Ovary (tissue), 9 donors: ENCODE results near the gene PHLDB2. TPM values are rescaled to one million over a fixed set of nuclear protein-coding genes. Genes with fewer than 3 reads are reported as not detected.
A peak's percentile ranks its signal among the peaks of the same experiment; 100 is the strongest.

Source experiments
- DNase-seq, 5 donors: peaks; one replicate each; pipeline ENCODE4 v3.0.0-alpha.2; 2019 to 2020
- H3K27ac ChIP-seq, 2 donors: fragments of 200-600 bp; one replicate each; pipeline versions ENCODE4 v1.5.1 to v1.8.0; 2019 to 2022
- H3K27me3 ChIP-seq: fragments of 200-600 bp; one replicate; pipeline ENCODE4 v1.8.0; 2022
- H3K36me3 ChIP-seq: fragments of 200-600 bp; sonication (generic); one replicate; pipeline ENCODE4 v1.5.1; 2019
- H3K4me1 ChIP-seq: one replicate; pipeline ENCODE4 v1.8.1; 2013; ENCODE audit warnings: mild to moderate bottlenecking, moderate library complexity; ENCODE audit not compliant: insufficient read depth
- H3K4me3 ChIP-seq: fragments of 200-600 bp; sonication (generic); one replicate; pipeline ENCODE4 v1.5.1; 2017
- H3K9me3 ChIP-seq, 2 donors: fragments of 200-600 bp in 1 of 2; sonication (generic) in 1 of 2; one replicate each; pipeline versions ENCODE4 v1.5.1 to v1.8.1; 2013 to 2019; ENCODE audit warnings: mild to moderate bottlenecking in 1 of 2, moderate library complexity in 1 of 2
- EP300 ChIP-seq: sonication (generic); formaldehyde crosslinking; IDR thresholded peaks from one replicate; pipeline ENCODE4 v1.6.1; 2017; ENCODE audit warnings: antibody characterized with exemption
- POLR2A ChIP-seq: fragments of 450-650 bp; IDR thresholded peaks from one replicate; pipeline ENCODE4 v1.6.1; 2017; ENCODE audit warnings: antibody characterized with exemption, mild to moderate bottlenecking, moderate library complexity
- WGBS, 3 donors: extraction: QIAGEN DNeasy Blood & Tissue Kit in 1 of 3; methylation state at CpG; one replicate each; pipeline versions ENCODE4 v1.1.5 to v1.1.7; 2013 to 2017; 5-methylcytosine and 5-hydroxymethylcytosine counted together
- intact Hi-C, 4 donors: fragments of 100-400 bp; cut with DNase I; formaldehyde crosslinking; loops; one replicate each; pipeline versions ENCODE4 v1.11.0 to v1.15.1; 2022 to 2023
- polyA plus RNA-seq, 2 donors: library from polyadenylated mRNA; stranded (reverse); fragments of 200-250 nt in 1 of 2; fragments of 350-450 nt in 1 of 2; fragmentation: Illumina TruSeq in 1 of 2; extraction: RNeasy Lipid Tissue Mini Kit (QIAGEN cat#74804) in 1 of 2; gene quantifications; one replicate each; pipeline ENCODE4 v1.2.3, GENCODE V29; 2013 to 2014
- total RNA-seq, 7 donors: library from RNA; depleted of rRNA in 2 of 7; stranded (reverse); fragments of >200 nt in 2 of 7; fragmentation: NEBNext Ultra II Directional in 3 of 7; extraction: Animal tissue kit (Norgen Biotek cat#: 25700) in 3 of 7; gene quantifications; one replicate each; pipeline versions ENCODE4 v1.1.0 to v1.2.4, GENCODE V29; 2016 to 2023
- TF ChIP-seq, protein P1 (sequence below), 3 donors: fragments of 450-650 bp in 2 of 3; fragments of 200-600 bp in 1 of 3; IDR thresholded peaks; one replicate each; pipeline versions ENCODE4 v1.5.1 to v1.8.0; 2016 to 2022; ENCODE audit warnings: antibody characterized with exemption in 3 of 3, mild to moderate bottlenecking in 1 of 3
- donor health status: DM: no; HTN: no; CAD: no; lungs with moderate emphysema.
- donor health status: DM: no; HTN: no; CAD: no.
- donor health status: Bipolar disorder and iron deficiency.
- donor health status: DM: yes; HTN: yes; CAD: no.
- donor health status: DM: no; HTN: no; CAD: no.
- donor health status: DM: yes; HTN: yes; CAD: no.

The PHLDB2 gene
- total and polyA plus RNA-seq, 9 donors = 9.0 to 141 (median 19.3) TPM

DNA sequence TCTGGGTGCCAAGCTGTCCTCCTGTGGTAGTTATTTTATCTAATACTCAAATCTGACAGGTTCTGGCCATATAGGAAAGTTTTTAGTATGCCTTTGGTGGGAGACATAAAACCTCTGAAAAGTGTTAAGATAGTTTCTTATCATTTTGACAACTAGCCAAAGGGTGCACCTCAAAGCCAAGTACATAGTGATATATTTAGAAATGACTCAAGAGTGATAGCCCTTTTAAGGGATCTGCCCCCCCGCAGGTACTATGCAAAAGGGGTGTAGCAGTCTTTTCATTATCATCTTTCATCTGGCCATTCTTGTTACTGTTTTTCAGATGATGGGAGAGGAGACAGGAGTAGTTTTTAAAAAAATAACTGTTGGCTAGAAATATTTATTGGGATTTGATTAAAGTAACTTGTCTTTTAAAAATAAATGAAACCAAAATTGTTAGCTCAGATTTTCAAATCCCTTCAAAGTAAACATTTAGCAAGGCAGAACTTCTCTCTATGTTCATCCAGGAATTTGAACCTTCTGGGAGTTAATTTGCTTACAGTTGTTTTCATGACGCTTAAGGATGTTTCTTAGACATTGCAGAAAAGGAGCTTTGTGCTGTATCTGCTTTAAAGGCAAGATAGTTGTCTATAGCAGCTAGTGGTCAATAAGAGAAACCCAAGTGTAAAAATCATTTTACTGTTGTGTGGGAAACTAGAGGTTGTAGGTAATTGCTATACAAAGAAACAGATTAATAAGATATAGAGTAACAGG, 5.1 kb downstream of the PHLDB2 start:
- Histone ChIP-seq H3K9me3 (no peaks in the 10 kb centered on the region), H3K27me3 (no peaks in the 10 kb centered on the region), H3K4me3 (no peak overlapping the region), H3K4me1 (peaks cover 11% of the 10 kb centered on the region), H3K27ac (no peak overlapping the region), H3K36me3 (no peaks in the 10 kb centered on the region)
- no peak for TF ChIP-seq POLR2A
- TF ChIP-seq, protein P1, sequence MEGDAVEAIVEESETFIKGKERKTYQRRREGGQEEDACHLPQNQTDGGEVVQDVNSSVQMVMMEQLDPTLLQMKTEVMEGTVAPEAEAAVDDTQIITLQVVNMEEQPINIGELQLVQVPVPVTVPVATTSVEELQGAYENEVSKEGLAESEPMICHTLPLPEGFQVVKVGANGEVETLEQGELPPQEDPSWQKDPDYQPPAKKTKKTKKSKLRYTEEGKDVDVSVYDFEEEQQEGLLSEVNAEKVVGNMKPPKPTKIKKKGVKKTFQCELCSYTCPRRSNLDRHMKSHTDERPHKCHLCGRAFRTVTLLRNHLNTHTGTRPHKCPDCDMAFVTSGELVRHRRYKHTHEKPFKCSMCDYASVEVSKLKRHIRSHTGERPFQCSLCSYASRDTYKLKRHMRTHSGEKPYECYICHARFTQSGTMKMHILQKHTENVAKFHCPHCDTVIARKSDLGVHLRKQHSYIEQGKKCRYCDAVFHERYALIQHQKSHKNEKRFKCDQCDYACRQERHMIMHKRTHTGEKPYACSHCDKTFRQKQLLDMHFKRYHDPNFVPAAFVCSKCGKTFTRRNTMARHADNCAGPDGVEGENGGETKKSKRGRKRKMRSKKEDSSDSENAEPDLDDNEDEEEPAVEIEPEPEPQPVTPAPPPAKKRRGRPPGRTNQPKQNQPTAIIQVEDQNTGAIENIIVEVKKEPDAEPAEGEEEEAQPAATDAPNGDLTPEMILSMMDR (IDR thresholded peaks at IDR 0.05) = no peak
- TF ChIP-seq EP300 = no peak
- intact Hi-C loops = loop anchor here in 2 of 4 donors (5.0 to 10.0 kb wide), 3 partner anchors 61 to 147 kb away; no protein-coding TSS in a partner anchor
- DNase-seq = no peak
- 29 to 46% (median 38%) methylated on average over 2 of the region's 2 CpGs for WGBS, 3 donors

DNA sequence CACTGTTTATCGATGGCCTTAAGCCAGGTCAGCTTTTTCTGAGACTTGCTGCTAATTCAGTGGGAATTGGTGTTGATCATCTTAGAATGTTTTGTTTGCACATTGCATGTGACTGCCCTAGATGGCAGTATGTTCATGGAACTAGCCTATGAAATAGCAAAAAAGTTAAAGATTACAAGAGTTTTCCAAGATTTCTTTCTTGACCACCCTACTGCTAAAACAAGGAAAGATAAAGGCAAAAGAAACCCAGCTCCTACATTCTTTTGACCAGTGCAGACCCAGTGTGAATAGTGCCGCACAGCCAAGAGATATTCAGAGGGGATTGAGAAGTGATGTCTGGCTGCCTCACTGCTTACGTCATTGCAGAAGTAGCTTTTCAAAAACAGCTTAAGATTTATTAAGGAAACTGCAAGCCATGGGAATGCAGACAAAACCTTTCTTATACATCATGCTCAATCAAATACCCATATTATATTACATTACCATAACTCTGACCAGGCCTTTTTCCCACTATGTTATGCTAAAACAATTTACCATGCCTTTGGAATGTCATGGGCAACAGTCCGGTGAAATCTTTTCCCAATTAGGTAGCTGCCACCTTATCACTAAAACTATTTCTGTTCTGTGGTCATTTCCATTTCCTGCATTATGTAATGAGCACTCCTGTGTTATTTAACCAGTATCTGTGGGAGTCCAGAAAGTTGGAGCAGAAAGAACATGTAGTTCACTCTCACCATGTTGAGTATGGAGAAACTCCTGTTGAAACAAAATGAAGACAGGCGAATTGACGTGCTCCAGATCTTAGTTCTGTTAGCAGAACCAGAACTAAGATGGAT, 6.0 kb downstream of the PHLDB2 start:
- intact Hi-C loops = loop anchor here in 2 of 4 donors (5.0 to 10.0 kb wide), 3 partner anchors 60 to 148 kb away; no protein-coding TSS in a partner anchor
- WGBS, 3 donors = 20 to 40% (median 27%) methylated on average over 6 of the region's 6 CpGs
- TF ChIP-seq, protein P1 (IDR thresholded peaks at IDR 0.05) = no peak
- TF ChIP-seq POLR2A (no peak), EP300 (no peak)
- Histone ChIP-seq H3K4me1 (peaks cover 11% of the 10 kb centered on the region), H3K4me3 (no peak overlapping the region), H3K9me3 (no peaks in the 10 kb centered on the region), H3K36me3 (no peaks in the 10 kb centered on the region), H3K27ac (no peak overlapping the region), H3K27me3 (no peaks in the 10 kb centered on the region)
- peak in 2 of 5 donors; percentile 21 to 35 for DNase-seq

DNA sequence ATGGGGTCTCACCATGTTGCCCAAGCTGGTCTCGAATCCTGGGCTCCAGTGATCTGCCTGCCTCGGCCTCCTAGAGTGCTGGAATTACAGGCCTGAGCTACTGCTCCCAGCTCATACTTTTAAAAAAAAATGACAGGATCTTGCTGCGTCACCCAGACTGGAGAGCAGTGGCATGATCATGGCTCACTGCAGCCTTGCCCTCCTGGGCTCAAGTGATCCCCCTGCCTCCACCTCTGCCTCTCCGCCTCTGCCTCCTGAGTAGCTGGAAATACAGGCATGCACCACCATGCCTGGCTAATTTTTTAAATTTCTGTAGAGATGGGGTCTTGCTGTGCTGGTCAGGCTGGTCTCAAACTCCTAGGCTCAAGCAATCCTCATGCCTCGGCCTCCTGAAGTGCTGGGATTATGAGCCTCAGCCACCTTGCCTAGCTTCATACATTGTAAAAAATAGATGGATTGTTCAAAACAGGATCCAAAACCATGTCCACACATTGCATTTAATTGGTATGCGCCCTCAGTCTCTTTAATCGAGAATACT, 8.9 kb downstream of the PHLDB2 start:
- no peak for DNase-seq
- H3K27ac ChIP-seq = no peak overlapping the region
- H3K4me1 ChIP-seq = peaks cover 8% of the 10 kb centered on the region
- intact Hi-C loops = loop anchor here in 2 of 4 donors (10.0 kb wide), 2 partner anchors 57 to 97 kb away; no protein-coding TSS in a partner anchor
- TF ChIP-seq POLR2A = no peak
- TF ChIP-seq, protein P1 (IDR thresholded peaks at IDR 0.05) = no peak
- no peak for TF ChIP-seq EP300
- no peaks in the 10 kb centered on the region for H3K9me3 ChIP-seq
- no peak overlapping the region for H3K4me3 ChIP-seq
- WGBS, 3 donors = 86 to 91% (median 89%) methylated on average over 7 of the region's 7 CpGs
- no peaks in the 10 kb centered on the region for H3K27me3 ChIP-seq
- H3K36me3 ChIP-seq = no peaks in the 10 kb centered on the region

DNA sequence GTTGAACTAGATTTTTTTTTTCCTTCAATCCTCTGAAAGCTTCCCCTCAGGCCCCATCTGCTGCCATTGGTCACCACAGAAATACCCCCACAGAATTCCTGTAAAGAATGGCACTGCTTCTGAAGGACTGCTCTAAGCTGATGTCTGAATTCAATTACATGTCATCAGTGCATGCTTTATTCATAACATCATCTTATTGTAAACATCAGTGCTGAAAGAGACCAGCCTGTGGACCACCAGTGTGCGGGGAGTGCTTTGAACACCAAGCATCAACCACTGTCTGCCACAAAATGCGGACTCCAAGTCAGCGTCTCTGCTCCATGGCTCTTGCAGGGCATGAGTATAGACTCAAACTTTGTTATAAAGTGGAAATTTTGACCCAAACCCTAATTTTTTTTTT, 11.6 kb downstream of the PHLDB2 start:
- Histone ChIP-seq H3K9me3 (no peaks in the 10 kb centered on the region), H3K4me3 (no peak overlapping the region), H3K27me3 (no peaks in the 10 kb centered on the region), H3K36me3 (no peaks in the 10 kb centered on the region), H3K27ac (no peak overlapping the region), H3K4me1 (peaks cover 3% of the 10 kb centered on the region)
- TF ChIP-seq EP300 = no peak
- no peak for TF ChIP-seq POLR2A
- TF ChIP-seq, protein P1 (IDR thresholded peaks at IDR 0.05) = no peak
- 93 to 95% (median 94%) methylated on average over 3 of the region's 3 CpGs for WGBS, 3 donors
- intact Hi-C loops = no loop called here
- DNase-seq = no peak
